HG03135 (cell line): ENCODE measurements around the gene TTC32.
"Not testable (repeated sequence)": the region's sequence is repeated elsewhere in the genome, so short reads cannot be mapped to it uniquely, and the experiment has no call there.

Source experiments
- ATAC-seq: cut with Tn5 transposase; IDR thresholded peaks from one replicate; pipeline ENCODE4 v1.9.1; 2021; ENCODE audit warnings: mild to moderate bottlenecking, moderate library complexity; ENCODE audit not compliant: unreplicated experiment

TTC32 gene

DNA sequence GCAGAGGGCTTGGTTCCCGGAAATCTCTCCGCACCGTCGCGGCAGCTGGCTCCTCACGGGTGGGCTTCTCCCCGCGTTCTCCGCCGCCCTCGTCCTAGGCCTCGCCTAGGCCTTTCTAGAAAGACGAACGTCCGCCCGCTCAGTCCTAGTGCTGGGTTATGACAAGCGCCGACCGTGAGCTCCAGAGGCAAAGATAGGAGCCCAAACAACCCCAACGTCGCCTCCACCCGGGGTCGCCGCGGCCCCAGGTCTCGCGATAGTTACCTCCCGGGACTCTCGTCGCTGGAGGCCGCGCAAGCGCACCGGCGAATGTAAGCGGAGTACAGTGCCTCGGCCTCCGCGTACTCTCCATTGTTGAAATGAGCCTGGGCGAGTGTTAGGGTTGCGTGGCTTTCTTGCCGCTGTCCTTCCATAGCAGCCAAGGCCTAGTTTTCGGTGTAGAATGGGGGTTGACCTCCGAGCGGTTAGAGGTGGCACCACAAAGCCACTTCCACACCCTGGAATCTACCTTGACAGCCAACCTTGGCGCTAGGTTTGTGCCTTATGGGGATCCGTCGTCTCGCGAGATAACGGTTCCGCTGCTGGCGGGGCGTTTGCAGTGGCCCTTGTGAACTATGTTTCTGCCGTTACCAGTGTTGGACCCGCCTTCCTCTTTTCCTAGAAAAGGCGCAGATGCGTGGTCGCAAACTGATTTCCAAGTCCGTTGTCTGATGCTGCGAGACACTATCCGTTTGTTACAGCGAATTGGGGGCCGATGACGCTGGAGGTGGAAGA, at the start of gene TTC32:
Gene TTC32 (minus strand): TSS at position 542 of the 774 bp plus-strand sequence. CDS start 129 bp downstream, at position 413.
- ATAC-seq: peak; percentile 90

GRCh38 chr2:19949071-19949470, 47.3 kb upstream of the TTC32 start:
- no peak for ATAC-seq

GRCh38 chr2:19947184-19947940, 45.6 kb upstream of the TTC32 start:
- ATAC-seq: no peak

- ATAC-seq: no peak
These were observed 42.5 kb upstream of the TTC32 start for GRCh38 chr2:19944205-19944845.

GRCh38 chr2:19943189-19943588, 41.4 kb upstream of the TTC32 start:
- no peak for ATAC-seq

- no peak for ATAC-seq
These were observed 40.4 kb upstream of the TTC32 start for GRCh38 chr2:19942199-19942598.

- no peak for ATAC-seq
These were observed 35.2 kb upstream of the TTC32 start for GRCh38 chr2:19937004-19937403.

GRCh38 chr2:19936203-19936602, 34.4 kb upstream of the TTC32 start:
- no peak for ATAC-seq

DNA sequence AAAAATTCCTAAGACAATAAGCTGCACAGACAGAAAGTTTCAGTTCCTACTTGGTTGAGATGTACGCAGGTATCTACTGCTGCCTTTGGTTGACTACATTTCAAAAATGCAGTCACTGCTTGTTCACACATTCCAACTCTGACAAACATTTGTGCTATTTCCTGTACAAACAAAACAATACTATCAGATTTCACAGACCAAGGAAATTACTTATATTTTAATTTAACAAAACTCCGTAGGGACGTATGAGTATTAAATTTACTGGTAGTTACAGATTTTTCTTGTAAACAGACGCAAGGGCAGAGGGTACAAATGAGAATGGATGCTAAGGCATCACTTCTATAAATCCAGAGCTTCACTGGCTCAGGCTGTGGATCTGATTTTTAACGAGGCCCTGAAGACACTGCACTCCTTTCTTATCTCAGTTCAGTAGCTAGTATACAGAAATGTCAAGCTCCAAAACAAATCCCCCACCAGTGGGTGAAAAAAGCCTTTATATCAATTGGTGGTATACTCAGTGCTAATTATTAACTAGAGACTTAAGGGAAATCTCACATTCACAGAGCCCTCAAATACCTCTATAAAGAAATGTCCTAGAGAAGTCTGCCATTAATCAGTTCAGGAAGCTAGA, 31.7 kb upstream of the TTC32 start:
- ATAC-seq: no peak

DNA sequence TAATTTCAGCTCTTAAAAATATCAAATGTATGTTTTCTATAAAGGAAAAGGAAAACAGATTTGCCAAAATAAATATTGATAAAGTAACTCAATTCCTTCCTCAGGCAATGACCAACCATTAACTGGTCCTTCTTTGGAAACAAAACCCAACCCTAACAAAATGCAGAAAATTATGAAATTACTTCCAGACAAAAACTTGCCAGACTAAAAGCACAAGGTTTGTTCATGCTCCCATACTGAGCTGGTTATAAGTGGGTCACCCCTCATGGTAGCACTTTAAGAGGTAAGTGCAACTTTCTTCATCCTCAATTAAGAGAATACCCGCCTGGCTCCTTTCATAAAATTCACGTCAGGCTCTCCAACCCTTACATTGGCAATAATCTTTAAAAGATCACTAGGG, 31.1 kb upstream of the TTC32 start:
- ATAC-seq: no peak

- no peak for ATAC-seq
These were observed 27.4 kb upstream of the TTC32 start for GRCh38 chr2:19929226-19929625.

GRCh38 chr2:19927816-19928215, 26.0 kb upstream of the TTC32 start:
- not testable (repeated sequence) for ATAC-seq

GRCh38 chr2:19924526-19924925, 22.7 kb upstream of the TTC32 start:
- ATAC-seq: not testable (repeated sequence)

DNA sequence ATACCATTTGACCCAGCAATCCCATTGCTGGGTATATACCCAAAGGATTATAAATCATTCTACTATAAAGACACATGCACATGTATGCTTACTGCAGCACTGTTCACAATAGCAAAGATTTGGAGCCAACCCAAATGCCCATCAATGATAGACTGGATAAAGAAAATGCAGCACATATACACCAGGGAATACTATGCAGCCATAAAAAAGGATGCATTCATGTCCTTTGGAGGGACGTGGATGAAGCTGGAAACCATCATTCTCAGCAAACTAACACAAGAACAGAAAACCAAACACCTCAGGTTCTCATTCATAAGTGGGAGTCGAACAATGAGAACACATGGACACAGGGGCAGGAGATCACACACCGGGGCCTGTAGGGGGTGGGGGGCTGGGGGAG, 20.4 kb upstream of the TTC32 start:
- ATAC-seq: not testable (repeated sequence)

- ATAC-seq: no peak
These were observed 14.7 kb upstream of the TTC32 start for GRCh38 chr2:19916385-19916950.

DNA sequence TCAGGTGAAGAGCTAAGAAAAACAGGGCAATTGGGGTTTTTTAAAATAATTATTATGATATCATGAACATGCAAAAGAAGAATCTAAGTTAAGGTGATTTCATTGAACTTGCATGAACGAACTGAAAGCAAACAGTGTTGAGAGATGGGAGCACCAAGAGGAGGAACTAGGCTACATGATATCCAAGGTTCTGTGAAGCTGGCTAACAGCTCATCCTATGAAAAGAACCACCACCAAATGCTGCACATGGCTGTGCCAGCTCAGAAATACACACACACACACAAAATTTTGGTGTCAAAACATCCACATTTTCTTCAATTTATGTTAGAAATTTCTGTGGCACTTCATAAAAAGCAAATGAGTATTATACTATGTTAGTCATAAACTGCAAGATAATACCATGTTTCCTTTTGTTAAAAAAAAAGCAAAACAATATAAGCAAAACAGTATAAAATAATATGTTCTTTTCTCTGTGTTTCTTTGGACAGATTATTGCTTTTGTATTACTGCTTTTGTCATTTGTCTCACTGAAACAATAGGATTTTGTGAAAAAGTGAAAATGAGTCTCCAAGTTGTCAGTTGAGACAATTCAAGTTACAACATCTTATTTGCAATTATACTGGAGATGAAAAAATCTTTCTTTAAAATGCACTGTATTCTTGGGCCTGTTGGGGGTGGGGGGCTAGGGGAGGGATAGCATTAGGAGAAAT, 12.6 kb upstream of the TTC32 start:
- ATAC-seq: no peak

DNA sequence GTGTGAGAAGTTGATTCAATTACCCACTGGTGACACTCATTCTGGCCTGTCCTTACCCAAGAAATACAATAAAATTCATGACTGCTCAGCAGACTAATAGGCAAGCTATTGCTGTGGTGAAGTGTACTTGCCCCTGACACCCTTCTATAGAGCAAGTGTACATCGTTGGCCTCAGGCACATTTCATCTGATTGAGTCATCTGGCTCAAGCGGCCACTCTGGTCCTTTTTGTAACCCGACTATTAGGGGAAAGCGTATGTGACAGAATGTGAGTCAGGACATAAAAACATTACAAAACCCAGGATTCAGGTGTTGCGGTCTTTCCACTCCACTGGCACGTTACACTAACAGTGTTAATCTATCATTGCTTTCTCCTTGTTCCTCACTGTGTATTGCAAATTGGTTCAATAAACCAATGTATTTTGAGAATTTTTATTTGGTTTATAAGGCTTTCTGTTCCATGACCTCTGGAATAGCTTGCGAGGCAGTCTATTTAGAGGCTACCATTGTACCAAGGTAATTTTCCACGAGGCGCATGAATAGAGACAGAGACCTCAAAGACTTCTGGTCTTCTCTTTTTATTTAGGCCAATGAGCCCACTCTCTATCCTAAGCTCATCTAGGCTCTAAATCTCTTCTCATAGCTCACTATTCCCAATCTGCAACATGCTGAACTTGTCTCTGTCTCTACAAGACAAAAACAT, 10.2 kb upstream of the TTC32 start:
- ATAC-seq: no peak

GRCh38 chr2:19902216-19902740, 495 bp upstream of the TTC32 start:
- no peak for ATAC-seq

- ATAC-seq: peak; percentile 7
These were observed 797 bp downstream of the TTC32 start for GRCh38 chr2:19900931-19901441.
